TTC549 (cell line): ENCODE results near the gene UCP2.

Experiments used
- FAIRE-seq: peaks from 2 replicates; lab custom pipeline; 2012; peaks lifted over from hg19 to GRCh38; lab: Jason Lieb, UNC

Gene UCP2

DNA sequence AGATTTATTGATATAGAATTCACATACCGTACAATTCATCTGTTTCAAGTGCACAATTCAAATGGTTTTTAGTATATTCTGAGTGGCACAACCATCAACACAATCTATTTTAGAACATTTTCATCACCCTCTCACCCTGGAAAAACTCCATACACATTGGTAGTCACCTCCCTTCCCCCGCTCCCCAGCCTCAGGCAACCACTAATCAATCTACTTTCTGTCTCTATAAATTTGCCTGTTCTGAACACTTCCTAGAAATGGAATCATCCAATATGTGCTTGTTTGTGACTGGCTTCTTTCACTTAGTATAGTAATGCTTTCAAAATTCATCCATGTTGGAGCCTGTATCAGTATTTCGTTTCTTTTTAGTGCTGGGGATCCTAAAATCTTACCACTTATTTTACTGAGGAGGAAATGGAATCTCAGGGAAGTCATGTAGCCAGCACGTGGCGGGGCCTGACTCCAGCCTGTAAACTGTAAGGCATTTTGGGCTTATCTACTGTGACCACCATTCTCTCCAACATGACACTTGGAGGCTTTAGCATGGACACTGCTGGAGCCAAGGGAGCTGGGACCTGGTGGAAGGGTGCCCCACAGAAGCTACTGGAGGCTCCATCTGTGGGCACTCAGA, 27.1 kb upstream of the UCP2 start:
- no peak for FAIRE-seq

GRCh38 chr11:74009230-74009547, 26.5 kb upstream of the UCP2 start:
- FAIRE-seq, result no peak

DNA sequence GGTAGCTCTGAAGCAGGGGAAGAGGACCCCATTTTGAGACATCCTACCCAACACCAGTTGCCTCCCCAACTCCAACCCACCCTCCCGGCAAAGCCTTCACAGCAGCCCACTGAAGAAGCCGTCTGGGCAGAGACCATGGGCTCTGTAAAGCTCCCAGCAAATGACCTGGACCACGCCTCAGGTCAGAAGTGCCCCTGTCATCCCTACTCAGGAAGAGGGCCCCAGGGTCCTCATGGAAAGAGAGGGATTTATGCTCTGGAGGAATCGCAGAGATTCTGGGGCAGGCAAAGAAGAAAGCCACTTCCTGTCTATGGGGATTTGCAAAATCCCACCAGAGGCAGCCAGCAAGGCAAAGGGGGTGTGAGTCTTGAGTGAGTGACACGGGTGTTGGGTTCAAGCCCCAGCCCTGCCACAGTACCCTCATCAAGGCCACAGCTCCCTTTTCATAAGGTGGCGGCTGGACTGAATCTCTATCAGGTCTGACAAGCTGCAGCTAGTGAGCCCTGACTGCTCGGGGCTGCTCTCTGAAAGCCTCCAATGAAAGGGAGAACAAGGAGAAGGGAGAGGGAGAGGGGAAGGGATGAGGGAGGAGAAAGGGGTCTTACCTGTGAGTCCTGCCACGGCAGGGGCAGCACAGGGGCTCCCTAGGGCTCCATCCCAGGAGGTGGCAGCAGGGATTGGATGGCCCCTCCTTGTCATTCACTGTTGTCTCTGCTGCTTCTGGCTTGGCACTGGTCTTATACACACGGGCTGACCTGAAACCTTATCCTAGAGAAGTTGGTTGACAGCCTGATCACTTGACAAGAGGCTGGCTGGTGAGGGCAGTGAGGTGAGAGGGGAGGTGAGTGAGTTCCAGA, 26.0 kb upstream of the UCP2 start, which contains the start of gene UCP3:
TSS of gene UCP3 (minus strand) at position 713 of the 857 bp plus-strand sequence. CDS start 2,043 bp downstream, outside the sequence.
- FAIRE-seq, result no peak

GRCh38 chr11:74007691-74008372, 25.2 kb upstream of the UCP2 start:
- FAIRE-seq, result no peak

DNA sequence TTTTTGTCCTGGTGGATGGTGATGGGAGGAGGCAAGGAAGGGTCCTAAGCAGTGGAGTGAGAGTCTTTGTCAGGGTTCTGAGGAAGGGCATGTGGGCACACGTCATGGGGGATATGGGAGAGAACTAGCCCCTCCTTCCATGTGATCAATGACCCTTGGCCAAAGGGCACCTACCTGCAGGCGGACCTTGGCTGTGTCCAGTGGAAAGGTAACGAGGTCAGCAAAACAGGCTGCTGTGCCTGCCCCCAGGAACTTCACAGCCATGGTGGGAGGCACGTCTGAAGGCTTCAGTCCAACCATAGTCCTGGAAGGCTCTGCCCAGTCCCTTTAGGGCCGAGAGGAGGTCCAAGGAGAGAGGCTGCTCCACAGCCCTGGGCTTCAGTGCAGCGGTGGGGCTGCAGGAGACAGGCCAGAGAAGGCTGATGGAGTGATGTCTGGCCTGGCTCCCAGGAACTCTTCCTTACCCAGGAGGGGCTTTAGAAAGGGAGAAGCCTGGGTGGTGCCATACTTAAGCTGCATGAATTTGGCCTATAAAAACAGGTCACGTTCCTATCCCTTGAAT, 24.2 kb upstream of the UCP2 start:
- FAIRE-seq, result no peak

DNA sequence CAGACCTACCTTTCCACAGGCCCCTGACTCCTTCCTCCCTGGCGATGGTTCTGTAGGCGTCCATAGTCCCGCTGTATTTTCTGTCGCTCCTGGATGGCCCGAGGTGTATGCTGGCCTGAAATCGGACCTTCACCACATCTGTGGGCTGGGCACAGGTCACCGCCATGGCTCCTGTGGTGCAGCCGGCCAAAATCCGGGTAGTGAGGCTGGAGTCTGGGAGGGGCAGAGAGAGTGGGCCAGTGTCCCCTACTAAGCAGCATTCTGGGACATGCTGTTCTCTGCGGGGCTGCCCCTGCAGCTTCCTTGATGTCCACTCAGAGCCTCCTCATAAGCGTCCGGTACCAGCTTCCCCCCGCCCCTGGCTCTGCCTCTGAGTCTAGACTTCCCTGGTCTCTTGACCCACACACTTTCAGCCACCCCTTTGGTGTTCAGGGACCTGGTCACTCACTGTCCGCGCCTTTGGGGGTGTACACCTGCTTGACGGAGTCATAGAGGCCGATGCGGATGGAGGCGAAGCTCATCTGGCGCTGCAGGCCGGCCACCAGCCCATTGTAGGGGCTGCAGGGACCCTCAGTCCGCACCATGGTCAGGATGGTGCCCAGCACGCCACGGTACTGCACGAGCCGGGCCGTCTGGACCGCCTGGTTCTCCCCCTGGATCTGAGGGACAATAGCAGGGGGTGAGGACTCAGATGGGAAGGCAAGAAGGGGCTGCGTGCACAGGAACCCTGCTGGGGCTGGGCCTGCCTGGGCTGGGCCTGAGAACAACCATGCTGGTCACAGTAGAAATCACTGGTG, 23.3 kb upstream of the UCP2 start:
- no peak for FAIRE-seq

DNA sequence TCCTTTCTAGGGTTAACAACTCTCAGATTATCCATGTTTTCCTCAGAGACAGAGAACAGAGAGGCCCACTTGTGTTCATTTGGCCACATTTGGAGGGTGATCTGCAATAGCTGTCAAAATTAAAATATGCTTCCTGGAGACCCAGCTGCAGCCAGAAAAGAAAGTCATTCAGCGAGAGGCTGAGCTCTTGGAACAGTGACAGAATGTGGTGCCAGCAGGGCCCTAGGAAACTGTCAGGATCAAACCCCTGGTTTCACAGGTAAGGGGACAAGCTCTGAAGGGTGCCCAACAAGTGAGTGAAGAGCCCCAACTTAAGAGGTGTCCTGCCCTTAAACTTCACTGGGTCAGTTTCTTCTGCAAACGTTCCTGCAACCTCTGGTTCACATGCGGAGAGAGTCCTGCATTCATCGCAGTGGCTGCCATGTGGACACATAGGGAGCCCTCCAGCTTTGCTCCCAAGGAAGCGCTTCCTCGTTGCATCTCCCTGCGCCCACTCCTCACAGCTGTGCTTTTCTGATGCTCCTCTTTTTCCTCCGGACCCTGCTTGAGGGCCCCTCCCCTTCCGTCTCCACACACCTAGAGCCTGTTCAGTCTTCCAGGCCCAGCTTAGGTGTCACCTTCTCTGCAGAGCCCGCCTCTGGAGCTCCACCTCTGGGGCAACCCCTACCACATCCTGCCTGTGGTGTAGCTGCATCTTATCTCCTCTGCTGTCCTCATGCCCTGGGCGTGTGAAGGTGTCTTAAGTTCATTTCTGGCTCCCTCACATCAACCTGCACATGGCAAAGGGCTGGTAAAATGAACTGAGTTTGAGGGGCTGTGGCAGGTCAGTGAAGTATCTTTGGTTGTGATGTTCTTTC, 22.3 kb upstream of the UCP2 start:
- no peak for FAIRE-seq

DNA sequence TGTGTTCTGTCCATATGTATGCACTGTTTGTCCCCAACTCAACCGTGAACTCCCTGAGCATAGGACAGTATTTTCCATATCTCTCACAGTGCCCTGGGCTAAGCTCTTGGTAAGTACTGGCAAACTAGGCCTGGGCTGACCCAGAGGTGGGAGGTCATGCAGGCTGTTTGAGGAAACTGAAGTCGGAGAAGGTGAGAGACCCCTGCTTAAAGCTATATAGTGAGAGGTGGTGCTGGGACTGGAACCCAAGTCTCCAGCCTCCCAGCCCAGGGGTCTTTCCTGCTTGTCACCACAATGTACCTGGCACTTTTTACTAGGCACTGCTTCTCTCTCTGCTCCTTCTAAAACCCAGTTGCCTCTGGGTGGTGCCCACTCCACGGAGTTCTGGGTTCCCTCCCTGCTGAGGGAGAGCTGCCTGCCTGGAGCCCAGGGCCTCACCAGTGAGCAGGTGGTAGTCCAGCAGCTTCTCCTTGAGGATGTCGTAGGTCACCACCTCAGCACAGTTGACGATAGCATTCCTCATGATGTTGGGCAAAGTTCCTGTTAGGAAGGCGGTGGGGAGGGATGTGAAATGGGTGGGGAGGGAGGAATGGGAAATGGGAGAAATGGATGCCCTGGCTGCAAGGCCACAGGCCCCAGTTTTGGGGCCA, 21.5 kb upstream of the UCP2 start:
- no peak for FAIRE-seq

DNA sequence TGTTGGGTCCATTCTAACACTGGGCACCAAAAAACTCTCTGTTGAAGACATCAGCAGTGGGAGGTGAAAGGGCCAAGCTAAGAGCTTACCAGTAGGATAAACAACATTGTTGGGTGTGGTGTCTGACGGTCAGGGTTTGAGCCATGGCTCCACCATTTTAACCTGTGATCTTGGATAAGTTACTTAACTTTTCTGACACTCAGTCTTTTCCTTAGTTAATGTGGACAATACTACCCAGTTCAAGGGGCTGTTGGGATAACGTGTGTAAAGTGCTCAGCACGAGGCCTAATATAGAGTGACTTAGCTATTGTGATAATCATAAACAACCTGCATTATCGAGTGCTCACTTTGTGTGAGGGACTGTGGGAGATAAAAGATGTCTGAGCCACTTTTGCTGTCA, 20.2 kb upstream of the UCP2 start:
- no peak for FAIRE-seq

- no peak for FAIRE-seq
Measured at GRCh38 chr11:74001822-74002286, 19.2 kb upstream of the UCP2 start.

DNA sequence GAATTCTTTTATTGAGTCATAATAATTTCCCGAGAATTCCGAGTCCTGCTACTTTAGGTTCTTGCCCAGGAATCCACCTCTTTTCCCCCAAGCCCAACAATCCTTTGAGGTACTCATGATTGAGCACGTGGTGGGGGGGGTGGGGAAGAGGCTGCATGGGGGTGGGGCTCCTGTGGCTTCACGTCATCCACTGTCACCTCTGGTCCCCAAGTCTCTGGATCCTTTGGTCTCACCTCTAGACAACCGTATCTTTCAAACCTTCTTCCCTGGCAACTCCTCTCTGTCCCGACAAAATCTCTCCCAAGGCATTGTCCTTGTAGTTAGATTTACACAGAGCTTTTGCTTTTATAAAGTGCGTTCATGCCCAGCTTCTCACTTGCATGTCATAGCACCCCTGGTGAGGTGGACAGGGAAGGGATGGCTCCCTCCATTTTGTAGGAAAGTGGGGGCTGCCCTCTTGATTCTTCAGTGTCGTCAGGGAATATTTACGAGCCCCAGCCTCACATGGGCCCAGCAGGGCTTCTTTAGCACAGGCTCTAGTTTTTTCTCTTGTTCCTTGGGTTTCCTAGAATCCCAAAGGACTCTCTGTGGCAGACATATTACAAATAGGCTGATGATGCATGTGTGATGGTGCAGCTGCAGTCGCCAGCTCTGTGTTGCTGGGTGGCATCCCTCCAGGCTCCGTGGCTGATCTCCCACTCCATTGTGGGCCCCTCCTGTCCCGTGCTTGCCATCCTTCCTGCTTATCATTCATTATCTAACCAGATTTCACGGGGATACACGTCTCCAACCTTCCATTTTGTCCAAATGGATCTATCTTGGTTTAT, 17.9 kb upstream of the UCP2 start:
- no peak for FAIRE-seq

DNA sequence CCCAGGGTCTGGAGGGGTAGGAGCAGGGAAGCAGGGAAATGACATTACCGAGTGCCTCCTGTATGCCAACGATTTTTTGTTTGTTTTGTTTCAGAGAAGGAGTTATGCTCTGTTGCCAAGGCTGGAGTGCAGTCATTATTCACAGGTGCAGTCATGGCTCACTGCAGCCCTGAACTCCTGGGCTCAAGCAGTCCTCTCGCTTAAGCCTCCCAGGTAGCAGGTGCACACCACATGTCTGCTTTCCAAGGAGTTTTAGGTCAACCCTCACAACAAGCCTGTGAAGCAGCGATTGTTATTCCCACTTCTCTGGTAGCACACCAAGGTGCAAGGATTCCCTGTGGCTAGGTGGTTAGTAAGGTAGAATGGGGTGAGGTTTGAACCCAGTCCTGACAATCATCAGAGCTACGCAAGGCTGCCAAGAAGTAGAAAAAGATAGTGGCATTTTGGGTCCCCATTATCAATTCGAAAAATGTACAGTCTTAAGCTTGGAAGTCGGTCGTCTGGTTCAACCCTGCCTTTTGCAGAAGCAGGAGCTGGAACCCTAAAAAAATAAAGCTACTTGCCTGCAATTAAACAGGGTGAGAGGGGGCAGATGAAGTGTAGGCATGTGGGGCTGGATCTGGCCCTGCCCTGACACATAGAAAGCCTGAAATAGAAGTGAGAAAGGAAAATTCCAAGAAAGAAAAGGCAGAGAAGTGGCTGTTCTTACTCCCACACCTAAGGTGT, 17.1 kb upstream of the UCP2 start:
- FAIRE-seq, result no peak

GRCh38 chr11:73998846-73999575, 16.4 kb upstream of the UCP2 start:
- FAIRE-seq, result no peak

DNA sequence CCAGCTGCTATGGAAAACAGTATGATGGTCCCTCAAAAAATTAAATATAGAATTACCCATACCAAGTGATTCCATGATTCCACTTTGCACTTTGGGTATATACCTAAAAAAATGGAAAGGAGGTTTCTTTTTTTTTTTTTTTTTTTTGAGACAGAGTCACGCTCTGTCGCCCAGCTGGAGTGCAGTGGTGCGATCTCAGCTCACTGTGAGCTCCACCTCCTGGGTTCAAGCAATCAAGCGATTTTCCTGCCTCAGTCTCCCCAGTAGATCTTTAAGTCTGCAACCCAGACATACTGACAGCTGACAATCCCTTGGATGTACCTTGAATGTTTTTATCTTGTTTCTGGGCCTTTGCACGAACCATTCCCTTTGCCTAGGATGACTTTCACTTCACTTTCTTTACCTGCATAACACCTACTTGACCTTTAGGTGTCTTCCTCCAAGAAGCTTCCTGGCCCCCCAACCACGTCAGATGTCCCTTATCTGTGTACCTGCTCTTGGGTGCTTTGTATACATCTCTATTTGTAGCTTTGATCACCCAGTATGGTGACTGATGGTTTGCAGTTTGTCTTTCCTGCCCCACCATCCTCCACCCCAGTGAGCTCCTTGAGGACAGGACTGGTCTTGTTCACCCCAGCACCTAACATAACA, 14.6 kb upstream of the UCP2 start:
- FAIRE-seq, result no peak

DNA sequence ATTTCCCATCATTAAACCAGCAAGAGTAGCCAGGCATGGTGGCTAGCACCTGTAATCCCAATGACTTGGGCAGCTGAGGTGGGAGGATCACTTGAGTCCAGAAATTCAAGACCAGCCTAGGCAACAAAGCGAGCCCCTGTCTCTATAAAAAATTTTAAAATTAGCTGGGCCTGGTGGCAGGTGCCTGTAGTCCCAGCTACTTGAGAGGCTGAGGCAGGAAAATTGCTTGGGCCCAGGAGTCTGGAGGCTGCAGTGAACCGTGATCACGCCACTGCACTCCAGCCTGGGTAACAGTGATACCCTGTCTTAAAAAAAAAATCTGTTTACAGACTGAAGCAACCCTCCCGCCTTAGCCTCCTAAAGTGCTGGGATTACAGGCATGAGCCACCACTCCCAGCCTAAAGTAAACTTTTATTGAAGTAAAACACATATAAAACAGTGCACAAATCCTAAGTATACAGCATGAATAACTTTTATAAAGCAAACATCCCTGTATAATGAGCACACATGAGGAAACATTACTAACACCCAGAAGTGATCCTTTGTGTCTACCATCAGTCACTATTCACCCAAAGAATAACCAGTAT, 13.6 kb upstream of the UCP2 start:
- no peak for FAIRE-seq

- no peak for FAIRE-seq
Measured at GRCh38 chr11:73995731-73996130, 13.1 kb upstream of the UCP2 start.

DNA sequence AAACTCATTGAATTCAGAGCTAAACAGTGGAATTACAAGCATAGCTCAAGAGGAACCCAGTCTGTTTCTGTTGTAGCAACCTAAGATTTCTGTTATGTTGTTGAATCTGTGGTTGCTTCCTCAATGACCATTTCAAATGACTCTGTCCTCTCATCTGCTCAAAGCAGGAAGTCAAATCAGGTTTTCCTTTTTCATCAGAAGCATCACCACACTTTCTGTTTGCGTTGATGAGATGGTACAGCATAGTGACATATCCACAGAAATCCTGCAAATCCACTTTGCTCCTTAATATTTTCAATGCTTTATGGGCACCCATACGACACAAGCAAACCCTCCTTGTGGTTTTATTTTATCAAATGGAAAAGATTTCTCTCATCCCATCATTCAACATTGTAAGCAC, 12.6 kb upstream of the UCP2 start:
- FAIRE-seq, result no peak
